Ovary (tissue), 9 donors: ENCODE measurements around the gene TMOD2. TPM values are rescaled to one million over a fixed set of nuclear protein-coding genes. Genes with fewer than 3 reads are reported as not detected.

ENCODE experiments used
- DNase-seq, 5 donors: peaks; one replicate each; pipeline ENCODE4 v3.0.0-alpha.2; 2019 to 2020
- H3K27ac ChIP-seq, 2 donors: fragments of 200-600 bp; one replicate each; pipeline versions ENCODE4 v1.5.1 to v1.8.0; 2019 to 2022
- H3K27me3 ChIP-seq: fragments of 200-600 bp; one replicate; pipeline ENCODE4 v1.8.0; 2022
- H3K36me3 ChIP-seq: fragments of 200-600 bp; sonication (generic); one replicate; pipeline ENCODE4 v1.5.1; 2019
- H3K4me1 ChIP-seq: one replicate; pipeline ENCODE4 v1.8.1; 2013; ENCODE audit warnings: mild to moderate bottlenecking, moderate library complexity; ENCODE audit not compliant: insufficient read depth
- H3K4me3 ChIP-seq: fragments of 200-600 bp; sonication (generic); one replicate; pipeline ENCODE4 v1.5.1; 2017
- H3K9me3 ChIP-seq, 2 donors: fragments of 200-600 bp in 1 of 2; sonication (generic) in 1 of 2; one replicate each; pipeline versions ENCODE4 v1.5.1 to v1.8.1; 2013 to 2019; ENCODE audit warnings: mild to moderate bottlenecking in 1 of 2, moderate library complexity in 1 of 2
- EP300 ChIP-seq: sonication (generic); formaldehyde crosslinking; IDR thresholded peaks from one replicate; pipeline ENCODE4 v1.6.1; 2017; ENCODE audit warnings: antibody characterized with exemption
- POLR2A ChIP-seq: fragments of 450-650 bp; IDR thresholded peaks from one replicate; pipeline ENCODE4 v1.6.1; 2017; ENCODE audit warnings: antibody characterized with exemption, mild to moderate bottlenecking, moderate library complexity
- WGBS, 3 donors: extraction: QIAGEN DNeasy Blood & Tissue Kit in 1 of 3; methylation state at CpG; one replicate each; pipeline versions ENCODE4 v1.1.5 to v1.1.7; 2013 to 2017; 5-methylcytosine and 5-hydroxymethylcytosine counted together
- intact Hi-C, 4 donors: fragments of 100-400 bp; cut with DNase I; formaldehyde crosslinking; loops; one replicate each; pipeline versions ENCODE4 v1.11.0 to v1.15.1; 2022 to 2023
- polyA plus RNA-seq, 2 donors: library from polyadenylated mRNA; stranded (reverse); fragments of 200-250 nt in 1 of 2; fragments of 350-450 nt in 1 of 2; fragmentation: Illumina TruSeq in 1 of 2; extraction: RNeasy Lipid Tissue Mini Kit (QIAGEN cat#74804) in 1 of 2; gene quantifications; one replicate each; pipeline ENCODE4 v1.2.3, GENCODE V29; 2013 to 2014
- total RNA-seq, 7 donors: library from RNA; depleted of rRNA in 2 of 7; stranded (reverse); fragments of >200 nt in 2 of 7; fragmentation: NEBNext Ultra II Directional in 3 of 7; extraction: Animal tissue kit (Norgen Biotek cat#: 25700) in 3 of 7; gene quantifications; one replicate each; pipeline versions ENCODE4 v1.1.0 to v1.2.4, GENCODE V29; 2016 to 2023
- TF ChIP-seq, protein P1 (sequence below), 3 donors: fragments of 450-650 bp in 2 of 3; fragments of 200-600 bp in 1 of 3; IDR thresholded peaks; one replicate each; pipeline versions ENCODE4 v1.5.1 to v1.8.0; 2016 to 2022; ENCODE audit warnings: antibody characterized with exemption in 3 of 3, mild to moderate bottlenecking in 1 of 3
- donor health status: DM: no; HTN: no; CAD: no; lungs with moderate emphysema.
- donor health status: DM: no; HTN: no; CAD: no.
- donor health status: Bipolar disorder and iron deficiency.
- donor health status: DM: yes; HTN: yes; CAD: no.
- donor health status: DM: no; HTN: no; CAD: no.
- donor health status: DM: yes; HTN: yes; CAD: no.

Gene TMOD2
- total and polyA plus RNA-seq, 9 donors, result 3.4 to 15.7 (median 11.9) TPM

DNA sequence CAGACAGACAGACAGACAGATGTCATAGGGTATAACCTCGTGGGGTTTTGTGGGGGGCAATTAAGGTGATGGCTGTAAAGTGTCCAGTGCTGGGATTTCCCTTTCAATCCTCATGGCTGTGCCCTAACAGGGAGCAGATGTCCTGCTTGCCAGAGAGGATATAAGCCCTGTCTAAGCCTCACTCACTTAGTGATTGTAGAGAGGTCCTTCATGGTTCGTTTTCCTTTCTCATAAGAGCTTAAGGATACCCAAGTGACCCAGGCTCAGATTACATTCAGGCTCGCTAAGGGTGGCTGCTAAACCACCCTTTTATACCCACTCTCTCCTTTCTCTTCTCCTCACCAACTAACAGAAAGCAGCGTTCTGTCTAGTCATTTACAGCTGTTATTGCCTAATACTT lies 33.2 kb upstream of the TMOD2 start:
- no peaks in the 10 kb centered on the region for H3K4me1 ChIP-seq
- no peak for TF ChIP-seq POLR2A
- no peak for TF ChIP-seq EP300
- TF ChIP-seq, protein P1, sequence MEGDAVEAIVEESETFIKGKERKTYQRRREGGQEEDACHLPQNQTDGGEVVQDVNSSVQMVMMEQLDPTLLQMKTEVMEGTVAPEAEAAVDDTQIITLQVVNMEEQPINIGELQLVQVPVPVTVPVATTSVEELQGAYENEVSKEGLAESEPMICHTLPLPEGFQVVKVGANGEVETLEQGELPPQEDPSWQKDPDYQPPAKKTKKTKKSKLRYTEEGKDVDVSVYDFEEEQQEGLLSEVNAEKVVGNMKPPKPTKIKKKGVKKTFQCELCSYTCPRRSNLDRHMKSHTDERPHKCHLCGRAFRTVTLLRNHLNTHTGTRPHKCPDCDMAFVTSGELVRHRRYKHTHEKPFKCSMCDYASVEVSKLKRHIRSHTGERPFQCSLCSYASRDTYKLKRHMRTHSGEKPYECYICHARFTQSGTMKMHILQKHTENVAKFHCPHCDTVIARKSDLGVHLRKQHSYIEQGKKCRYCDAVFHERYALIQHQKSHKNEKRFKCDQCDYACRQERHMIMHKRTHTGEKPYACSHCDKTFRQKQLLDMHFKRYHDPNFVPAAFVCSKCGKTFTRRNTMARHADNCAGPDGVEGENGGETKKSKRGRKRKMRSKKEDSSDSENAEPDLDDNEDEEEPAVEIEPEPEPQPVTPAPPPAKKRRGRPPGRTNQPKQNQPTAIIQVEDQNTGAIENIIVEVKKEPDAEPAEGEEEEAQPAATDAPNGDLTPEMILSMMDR (IDR thresholded peaks at IDR 0.05), result no peak
- DNase-seq, result no peak
- no peak overlapping the region for H3K27ac ChIP-seq
- no peaks in the 10 kb centered on the region for H3K36me3 ChIP-seq
- no peak overlapping the region for H3K4me3 ChIP-seq
- no peaks in the 10 kb centered on the region for H3K27me3 ChIP-seq
- 50 to 71% (median 61%) methylated on average over 4 of the region's 4 CpGs for WGBS, 3 donors
- H3K9me3 ChIP-seq, result no peaks in the 10 kb centered on the region
- intact Hi-C loops, result loop anchor here in 1 of 4 donors (10.0 kb wide), 1 partner anchor 57 kb away; no protein-coding TSS in a partner anchor

- intact Hi-C loops, result loop anchor here in 1 of 4 donors (10.0 kb wide), 1 partner anchor 56 kb away; no protein-coding TSS in a partner anchor
These were observed 32.7 kb upstream of the TMOD2 start for GRCh38 chr15:51718746-51719145.

DNA sequence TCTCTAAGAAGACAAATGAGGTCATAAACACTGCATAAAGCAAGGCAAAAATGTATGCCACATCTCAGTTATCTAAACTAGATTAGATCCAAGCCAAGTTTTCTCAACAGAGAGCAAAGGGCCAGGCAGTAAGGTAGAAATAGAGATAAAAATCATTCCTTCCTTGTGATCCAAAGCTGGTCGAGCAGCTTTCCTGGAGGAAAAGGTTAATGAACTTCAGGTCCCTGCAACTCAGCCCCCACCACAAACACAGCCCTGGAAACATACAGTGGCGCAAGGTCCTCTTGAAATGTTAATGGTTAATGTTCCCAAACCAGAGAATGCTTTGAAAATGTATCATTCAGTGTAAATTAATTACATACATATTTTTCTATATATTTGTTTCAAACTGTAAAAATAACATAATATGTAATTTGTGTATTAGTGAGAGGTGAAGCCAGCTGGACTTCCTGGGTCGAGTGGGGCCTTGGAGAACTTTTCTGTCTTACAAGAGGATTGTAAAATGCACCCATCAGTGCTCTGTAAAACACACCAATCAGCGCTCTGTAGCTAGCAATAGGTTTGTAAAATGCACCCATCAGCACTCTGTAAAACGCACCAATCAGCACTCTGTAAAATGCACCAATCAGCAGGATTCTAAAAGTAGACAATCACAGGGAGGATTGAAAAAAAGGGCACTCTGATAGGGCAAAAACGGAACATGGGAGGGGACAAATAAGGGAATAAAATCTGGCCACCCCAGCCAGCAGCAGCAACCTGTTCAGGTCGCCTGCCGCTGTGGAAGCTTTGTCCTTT lies 31.0 kb upstream of the TMOD2 start:
- no peaks in the 10 kb centered on the region for H3K9me3 ChIP-seq
- H3K4me1 ChIP-seq, result no peaks in the 10 kb centered on the region
- TF ChIP-seq POLR2A, result no peak
- no peak overlapping the region for H3K27ac ChIP-seq
- H3K4me3 ChIP-seq, result no peak overlapping the region
- H3K36me3 ChIP-seq, result no peaks in the 10 kb centered on the region
- 81 to 96% (median 91%) methylated on average over 8 of the region's 8 CpGs for WGBS, 3 donors
- intact Hi-C loops, result no loop called here
- no peak for DNase-seq
- no peaks in the 10 kb centered on the region for H3K27me3 ChIP-seq

More at GRCh38 chr15:51718746-51719145, 32.7 kb upstream of the TMOD2 start:
- no peak for DNase-seq
- no peaks in the 10 kb centered on the region for H3K36me3 ChIP-seq
- TF ChIP-seq, protein P1 (IDR thresholded peaks at IDR 0.05), result no peak
- TF ChIP-seq EP300 (no peak), POLR2A (no peak)
- 61 to 75% (median 69%) methylated on average over 3 of the region's 3 CpGs for WGBS, 3 donors
- no peaks in the 10 kb centered on the region for H3K9me3 ChIP-seq
- no peaks in the 10 kb centered on the region for H3K4me1 ChIP-seq
- no peak overlapping the region for H3K27ac ChIP-seq
- H3K4me3 ChIP-seq, result no peak overlapping the region
- H3K27me3 ChIP-seq, result no peaks in the 10 kb centered on the region

DNA sequence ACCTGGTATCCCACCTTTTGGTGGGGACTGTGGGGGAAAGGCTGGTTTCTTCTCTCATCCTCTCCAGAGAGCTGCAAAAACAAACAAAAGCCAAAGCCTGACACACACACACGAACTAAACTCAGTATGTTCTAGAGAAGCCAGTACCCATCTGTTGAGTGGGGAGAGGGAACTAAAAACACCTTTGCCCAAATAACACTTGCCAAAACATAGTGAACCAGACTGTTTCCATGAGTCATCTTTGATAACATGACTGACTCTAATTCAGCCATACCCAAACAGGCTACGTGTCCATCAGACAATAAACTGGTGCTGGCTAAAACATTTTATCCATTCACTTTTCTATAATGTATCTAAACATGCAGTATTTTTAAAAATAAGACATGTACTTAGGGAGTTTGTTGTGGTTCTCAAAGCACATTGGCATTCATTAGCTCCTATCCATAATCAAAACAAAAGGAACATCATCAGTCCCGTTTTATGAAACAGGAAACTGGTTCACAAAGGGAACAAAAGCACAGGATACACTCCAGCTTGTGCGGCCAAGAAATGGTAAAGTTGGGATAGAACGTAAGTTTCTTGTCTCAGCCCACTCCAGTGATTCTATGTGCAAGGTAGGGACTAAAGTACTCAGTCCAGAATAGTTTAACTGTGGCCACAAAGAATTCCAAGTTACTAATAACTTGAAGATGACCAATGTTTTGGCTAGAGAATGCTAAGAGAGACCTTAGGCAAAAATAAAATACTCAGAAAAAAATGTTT lies 30.0 kb upstream of the TMOD2 start:
- 12 to 26% (median 17%) methylated on average over 5 of the region's 5 CpGs for WGBS, 3 donors
- intact Hi-C loops, result no loop called here
- H3K4me1 ChIP-seq, result peaks cover 3% of the 10 kb centered on the region
- no peak overlapping the region for H3K27ac ChIP-seq
- no peak for DNase-seq
- no peaks in the 10 kb centered on the region for H3K27me3 ChIP-seq
- no peaks in the 10 kb centered on the region for H3K36me3 ChIP-seq
- H3K9me3 ChIP-seq, result no peaks in the 10 kb centered on the region
- no peak overlapping the region for H3K4me3 ChIP-seq
- TF ChIP-seq EP300, result no peak
- TF ChIP-seq POLR2A, result no peak
- TF ChIP-seq, protein P1 (IDR thresholded peaks at IDR 0.05), result no peak
